IMR-90 (cell line): Measurements from ENCODE around the gene TTC23.

Experiments used
- CEBPB ChIP-seq: IDR thresholded peaks from 2 replicates; pipeline ENCODE4 v1.6.1; 2012; ENCODE audit warnings: low read depth, low read length, improper control_type of control experiment
- FOS ChIP-seq: fragments of 150-350 bp; IDR thresholded peaks from 2 replicates; pipeline ENCODE4 v1.6.1; 2016; ENCODE audit warnings: low read depth, low read length
- MAZ ChIP-seq: IDR thresholded peaks from 2 replicates; pipeline ENCODE4 v1.6.1; 2012; ENCODE audit warnings: low read depth, mild to moderate bottlenecking, low read length, improper control_type of control experiment, moderate library complexity, borderline replicate concordance
- MXI1 ChIP-seq: IDR thresholded peaks from 2 replicates; pipeline ENCODE4 v1.6.1; 2012; ENCODE audit warnings: low read depth, mild to moderate bottlenecking, low read length, moderate library complexity, borderline replicate concordance
- NFE2L2 ChIP-seq: fragments of 150-350 bp; IDR thresholded peaks from 2 replicates; pipeline ENCODE4 v1.6.1; 2016; ENCODE audit warnings: low read depth, mild to moderate bottlenecking, low read length
- POLR2A ChIP-seq: IDR thresholded peaks from 2 replicates; pipeline ENCODE4 v1.6.1; 2012; ENCODE audit warnings: mild to moderate bottlenecking, low read depth, low read length
- RAD21 ChIP-seq: IDR thresholded peaks from 2 replicates; pipeline ENCODE4 v1.6.1; 2012; ENCODE audit warnings: low read length, improper control_type of control experiment
- RCOR1 ChIP-seq: IDR thresholded peaks from 2 replicates; pipeline ENCODE4 v1.6.1; 2012; ENCODE audit warnings: mild to moderate bottlenecking, low read length, improper control_type of control experiment; ENCODE audit not compliant: insufficient replicate concordance
- RFX5 ChIP-seq: IDR thresholded peaks from 2 replicates; pipeline ENCODE4 v1.8.0; 2012; ENCODE audit warnings: low read depth, mild to moderate bottlenecking, low read length, moderate library complexity
- USF2 ChIP-seq: fragments of 150-350 bp; IDR thresholded peaks from 2 replicates; pipeline ENCODE4 v1.6.1; 2017; ENCODE audit warnings: mild to moderate bottlenecking, antibody characterized with exemption, low read length, low read depth
- TF ChIP-seq, protein P1 (sequence below): conservative IDR thresholded peaks from 2 replicates; pipeline ENCODE4 v1.5.1; 2012; ENCODE audit warnings: mild to moderate bottlenecking, low read depth, low read length, improper control_type of control experiment
- TF ChIP-seq, protein P2 (sequence below): fragments of 150-350 bp; IDR thresholded peaks from 2 replicates; pipeline ENCODE4 v1.6.1; 2016; ENCODE audit warnings: low read depth, mild to moderate bottlenecking, low read length, moderate library complexity, borderline replicate concordance

GRCh38 chr15:99118258-99118632 is 131.1 kb downstream of the TTC23 start:
- TF ChIP-seq, protein P1, sequence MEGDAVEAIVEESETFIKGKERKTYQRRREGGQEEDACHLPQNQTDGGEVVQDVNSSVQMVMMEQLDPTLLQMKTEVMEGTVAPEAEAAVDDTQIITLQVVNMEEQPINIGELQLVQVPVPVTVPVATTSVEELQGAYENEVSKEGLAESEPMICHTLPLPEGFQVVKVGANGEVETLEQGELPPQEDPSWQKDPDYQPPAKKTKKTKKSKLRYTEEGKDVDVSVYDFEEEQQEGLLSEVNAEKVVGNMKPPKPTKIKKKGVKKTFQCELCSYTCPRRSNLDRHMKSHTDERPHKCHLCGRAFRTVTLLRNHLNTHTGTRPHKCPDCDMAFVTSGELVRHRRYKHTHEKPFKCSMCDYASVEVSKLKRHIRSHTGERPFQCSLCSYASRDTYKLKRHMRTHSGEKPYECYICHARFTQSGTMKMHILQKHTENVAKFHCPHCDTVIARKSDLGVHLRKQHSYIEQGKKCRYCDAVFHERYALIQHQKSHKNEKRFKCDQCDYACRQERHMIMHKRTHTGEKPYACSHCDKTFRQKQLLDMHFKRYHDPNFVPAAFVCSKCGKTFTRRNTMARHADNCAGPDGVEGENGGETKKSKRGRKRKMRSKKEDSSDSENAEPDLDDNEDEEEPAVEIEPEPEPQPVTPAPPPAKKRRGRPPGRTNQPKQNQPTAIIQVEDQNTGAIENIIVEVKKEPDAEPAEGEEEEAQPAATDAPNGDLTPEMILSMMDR = no peak
- TF ChIP-seq USF2 (no peak), NFE2L2 (no peak), POLR2A (no peak), RAD21 (no peak), RFX5 (no peak), MXI1 (no peak), CEBPB (no peak), RCOR1 (no peak), FOS (no peak), MAZ (no peak)
- TF ChIP-seq, protein P2, sequence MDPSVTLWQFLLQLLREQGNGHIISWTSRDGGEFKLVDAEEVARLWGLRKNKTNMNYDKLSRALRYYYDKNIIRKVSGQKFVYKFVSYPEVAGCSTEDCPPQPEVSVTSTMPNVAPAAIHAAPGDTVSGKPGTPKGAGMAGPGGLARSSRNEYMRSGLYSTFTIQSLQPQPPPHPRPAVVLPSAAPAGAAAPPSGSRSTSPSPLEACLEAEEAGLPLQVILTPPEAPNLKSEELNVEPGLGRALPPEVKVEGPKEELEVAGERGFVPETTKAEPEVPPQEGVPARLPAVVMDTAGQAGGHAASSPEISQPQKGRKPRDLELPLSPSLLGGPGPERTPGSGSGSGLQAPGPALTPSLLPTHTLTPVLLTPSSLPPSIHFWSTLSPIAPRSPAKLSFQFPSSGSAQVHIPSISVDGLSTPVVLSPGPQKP = no peak
